HEK293 (cell line): ENCODE measurements around the gene NTNG1.

ENCODE experiments used
- BCL11A ChIP-seq: fragments of 450-650 bp; formaldehyde crosslinking; IDR thresholded peaks from 2 replicates; pipeline ENCODE4 v1.5.1; 2016; ENCODE audit warnings: low read depth, missing biosample characterization, missing genetic modification characterization
- BCL11B ChIP-seq: fragments of 450-650 bp; formaldehyde crosslinking; IDR thresholded peaks from 2 replicates; pipeline ENCODE4 v1.5.1; 2016; ENCODE audit warnings: low read depth, missing biosample characterization, missing genetic modification characterization
- ZNF677 ChIP-seq: fragments of 450-650 bp; IDR thresholded peaks from 2 replicates; pipeline ENCODE4 v1.5.0; 2018; ENCODE audit warnings: missing biosample characterization, mild to moderate bottlenecking, missing genetic modification characterization, moderate library complexity
- ZSCAN30 ChIP-seq: fragments of 450-650 bp; IDR thresholded peaks from 2 replicates; pipeline ENCODE4 v1.5.1; 2018; ENCODE audit warnings: missing biosample characterization, mild to moderate bottlenecking, missing genetic modification characterization, moderate library complexity
- TF ChIP-seq, protein P1 (sequence below): fragments of 450-650 bp; formaldehyde crosslinking; IDR thresholded peaks from 2 replicates; pipeline ENCODE4 v1.5.1; 2016; ENCODE audit warnings: missing biosample characterization, missing genetic modification characterization
- TF ChIP-seq, protein P2 (sequence below): fragments of 450-650 bp; formaldehyde crosslinking; IDR thresholded peaks from 2 replicates; pipeline ENCODE4 v1.5.1; 2016; ENCODE audit warnings: missing biosample characterization, missing genetic modification characterization
- TF ChIP-seq, protein P3 (sequence below): fragments of 450-650 bp; formaldehyde crosslinking; IDR thresholded peaks from 2 replicates; pipeline ENCODE4 v1.5.1; 2016; ENCODE audit warnings: missing biosample characterization, missing genetic modification characterization
- TF ChIP-seq, protein P4 (sequence below): fragments of 450-650 bp; formaldehyde crosslinking; conservative IDR thresholded peaks from 2 replicates; pipeline ENCODE4 v1.5.1; 2016; ENCODE audit warnings: low read depth, missing biosample characterization, missing genetic modification characterization

DNA sequence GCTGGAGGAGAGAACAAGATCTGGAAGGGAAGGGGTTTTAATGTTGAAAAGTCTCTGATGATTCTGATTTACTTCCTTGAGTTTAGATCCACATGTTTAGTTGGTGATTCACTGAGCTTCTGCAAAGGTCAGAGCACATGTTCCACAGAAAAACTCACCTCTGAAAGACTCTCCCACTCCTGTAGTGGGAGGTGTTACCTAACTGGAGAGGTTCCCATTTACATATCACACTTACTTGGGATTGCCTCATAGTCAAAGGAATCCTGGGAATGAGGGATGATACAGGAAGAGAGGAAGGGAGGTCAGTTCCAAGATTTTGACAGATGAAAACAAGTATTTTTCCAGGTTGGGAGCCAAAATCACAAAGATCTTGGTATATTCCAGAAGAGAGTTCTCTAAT is 2.7 kb upstream of the NTNG1 start:
- TF ChIP-seq, protein P1, sequence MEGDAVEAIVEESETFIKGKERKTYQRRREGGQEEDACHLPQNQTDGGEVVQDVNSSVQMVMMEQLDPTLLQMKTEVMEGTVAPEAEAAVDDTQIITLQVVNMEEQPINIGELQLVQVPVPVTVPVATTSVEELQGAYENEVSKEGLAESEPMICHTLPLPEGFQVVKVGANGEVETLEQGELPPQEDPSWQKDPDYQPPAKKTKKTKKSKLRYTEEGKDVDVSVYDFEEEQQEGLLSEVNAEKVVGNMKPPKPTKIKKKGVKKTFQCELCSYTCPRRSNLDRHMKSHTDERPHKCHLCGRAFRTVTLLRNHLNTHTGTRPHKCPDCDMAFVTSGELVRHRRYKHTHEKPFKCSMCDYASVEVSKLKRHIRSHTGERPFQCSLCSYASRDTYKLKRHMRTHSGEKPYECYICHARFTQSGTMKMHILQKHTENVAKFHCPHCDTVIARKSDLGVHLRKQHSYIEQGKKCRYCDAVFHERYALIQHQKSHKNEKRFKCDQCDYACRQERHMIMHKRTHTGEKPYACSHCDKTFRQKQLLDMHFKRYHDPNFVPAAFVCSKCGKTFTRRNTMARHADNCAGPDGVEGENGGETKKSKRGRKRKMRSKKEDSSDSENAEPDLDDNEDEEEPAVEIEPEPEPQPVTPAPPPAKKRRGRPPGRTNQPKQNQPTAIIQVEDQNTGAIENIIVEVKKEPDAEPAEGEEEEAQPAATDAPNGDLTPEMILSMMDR: no peak
- TF ChIP-seq, protein P2, sequence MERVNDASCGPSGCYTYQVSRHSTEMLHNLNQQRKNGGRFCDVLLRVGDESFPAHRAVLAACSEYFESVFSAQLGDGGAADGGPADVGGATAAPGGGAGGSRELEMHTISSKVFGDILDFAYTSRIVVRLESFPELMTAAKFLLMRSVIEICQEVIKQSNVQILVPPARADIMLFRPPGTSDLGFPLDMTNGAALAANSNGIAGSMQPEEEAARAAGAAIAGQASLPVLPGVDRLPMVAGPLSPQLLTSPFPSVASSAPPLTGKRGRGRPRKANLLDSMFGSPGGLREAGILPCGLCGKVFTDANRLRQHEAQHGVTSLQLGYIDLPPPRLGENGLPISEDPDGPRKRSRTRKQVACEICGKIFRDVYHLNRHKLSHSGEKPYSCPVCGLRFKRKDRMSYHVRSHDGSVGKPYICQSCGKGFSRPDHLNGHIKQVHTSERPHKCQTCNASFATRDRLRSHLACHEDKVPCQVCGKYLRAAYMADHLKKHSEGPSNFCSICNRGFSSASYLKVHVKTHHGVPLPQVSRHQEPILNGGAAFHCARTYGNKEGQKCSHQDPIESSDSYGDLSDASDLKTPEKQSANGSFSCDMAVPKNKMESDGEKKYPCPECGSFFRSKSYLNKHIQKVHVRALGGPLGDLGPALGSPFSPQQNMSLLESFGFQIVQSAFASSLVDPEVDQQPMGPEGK (tag by site-specific recombination): no peak
- TF ChIP-seq BCL11A (tag by site-specific recombination) (no peak), ZNF677 (tag by site-specific recombination) (no peak), ZSCAN30 (tag by site-specific recombination) (no peak), BCL11B (tag by site-specific recombination) (no peak)
- TF ChIP-seq, protein P3, sequence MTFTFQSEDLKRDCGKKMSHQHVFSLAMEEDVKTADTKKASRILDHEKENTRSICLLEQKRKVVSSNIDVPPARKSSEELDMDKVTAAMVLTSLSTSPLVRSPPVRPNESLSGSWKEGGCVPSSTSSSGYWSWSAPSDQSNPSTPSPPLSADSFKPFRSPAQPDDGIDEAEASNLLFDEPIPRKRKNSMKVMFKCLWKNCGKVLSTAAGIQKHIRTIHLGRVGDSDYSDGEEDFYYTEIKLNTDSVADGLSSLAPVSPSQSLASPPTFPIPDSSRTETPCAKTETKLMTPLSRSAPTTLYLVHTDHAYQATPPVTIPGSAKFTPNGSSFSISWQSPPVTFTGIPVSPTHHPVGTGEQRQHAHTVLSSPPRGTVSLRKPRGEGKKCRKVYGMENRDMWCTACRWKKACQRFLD (tag by site-specific recombination): no peak
- TF ChIP-seq, protein P4, sequence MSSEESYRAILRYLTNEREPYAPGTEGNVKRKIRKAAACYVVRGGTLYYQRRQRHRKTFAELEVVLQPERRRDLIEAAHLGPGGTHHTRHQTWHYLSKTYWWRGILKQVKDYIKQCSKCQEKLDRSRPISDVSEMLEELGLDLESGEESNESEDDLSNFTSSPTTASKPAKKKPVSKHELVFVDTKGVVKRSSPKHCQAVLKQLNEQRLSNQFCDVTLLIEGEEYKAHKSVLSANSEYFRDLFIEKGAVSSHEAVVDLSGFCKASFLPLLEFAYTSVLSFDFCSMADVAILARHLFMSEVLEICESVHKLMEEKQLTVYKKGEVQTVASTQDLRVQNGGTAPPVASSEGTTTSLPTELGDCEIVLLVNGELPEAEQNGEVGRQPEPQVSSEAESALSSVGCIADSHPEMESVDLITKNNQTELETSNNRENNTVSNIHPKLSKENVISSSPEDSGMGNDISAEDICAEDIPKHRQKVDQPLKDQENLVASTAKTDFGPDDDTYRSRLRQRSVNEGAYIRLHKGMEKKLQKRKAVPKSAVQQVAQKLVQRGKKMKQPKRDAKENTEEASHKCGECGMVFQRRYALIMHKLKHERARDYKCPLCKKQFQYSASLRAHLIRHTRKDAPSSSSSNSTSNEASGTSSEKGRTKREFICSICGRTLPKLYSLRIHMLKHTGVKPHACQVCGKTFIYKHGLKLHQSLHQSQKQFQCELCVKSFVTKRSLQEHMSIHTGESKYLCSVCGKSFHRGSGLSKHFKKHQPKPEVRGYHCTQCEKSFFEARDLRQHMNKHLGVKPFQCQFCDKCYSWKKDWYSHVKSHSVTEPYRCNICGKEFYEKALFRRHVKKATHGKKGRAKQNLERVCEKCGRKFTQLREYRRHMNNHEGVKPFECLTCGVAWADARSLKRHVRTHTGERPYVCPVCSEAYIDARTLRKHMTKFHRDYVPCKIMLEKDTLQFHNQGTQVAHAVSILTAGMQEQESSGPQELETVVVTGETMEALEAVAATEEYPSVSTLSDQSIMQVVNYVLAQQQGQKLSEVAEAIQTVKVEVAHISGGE: no peak
